T-cell (primary cell): ENCODE data around the gene COX6B1. TPM values are rescaled to one million over a fixed set of nuclear protein-coding genes. Genes with fewer than 3 reads are reported as not detected.

Source experiments
- ATAC-seq, 4 experiments: fragments of 200-7000 bp in 3 of 4; fragments of 150-1000 bp in 1 of 4; cut with Tn5 transposase; replicated peaks in 1 of 4; 1 replicate in 3 of 4; 2 replicates in 1 of 4; pipeline ENCODE4 v1.10.0; 2021; ENCODE audit warnings: moderate library complexity in 3 of 4, mild to moderate bottlenecking in 2 of 4, moderate number of reproducible peaks in 1 of 4
- CTCF ChIA-PET, 2 donors: fragments of 300-600 bp; sonication (Branson Sonifier 250); formaldehyde crosslinking; loops; one replicate each; lab custom pipeline; 2022; ENCODE audit warnings: antibody characterized with exemption in 2 of 2; lab: Charles Lee
- POLR2A ChIA-PET, 2 donors: fragments of 300-600 bp; sonication (Branson Sonifier 250); formaldehyde crosslinking; loops; one replicate each; lab custom pipeline; 2022; ENCODE audit warnings: antibody characterized with exemption in 2 of 2; lab: Charles Lee
- DNase-seq, 35 experiments: peaks; one replicate each; pipeline versions ENCODE4 v3.0.0 to v3.0.0-alpha.2; 2013 to 2023
- H3K27ac ChIP-seq: one replicate; pipeline ENCODE4 v1.5.1; 2013; ENCODE audit warnings: low read length
- H3K27me3 ChIP-seq, 2 experiments: replicated peaks in 1 of 2; 1 replicate in 1 of 2; 2 replicates in 1 of 2; pipeline versions ENCODE4 v1.6.1 to v1.7.0; 2013; ENCODE audit warnings: low read length in 1 of 2, mixed read lengths in 1 of 2; ENCODE audit not compliant: control insufficient read depth in 2 of 2, insufficient read depth in 2 of 2; ENCODE audit errors: extremely low read depth in 1 of 2
- H3K36me3 ChIP-seq, 2 donors: 1 replicate in 1 of 2; 2 replicates in 1 of 2; pipeline versions ENCODE4 v1.6.1 to v1.7.0; 2013; ENCODE audit warnings: low read length in 1 of 2; ENCODE audit not compliant: control insufficient read depth in 2 of 2, insufficient read depth in 1 of 2; ENCODE audit errors: extremely low read depth in 1 of 2
- H3K4me1 ChIP-seq, 2 experiments: 1 replicate in 1 of 2; 2 replicates in 1 of 2; pipeline versions ENCODE4 v1.6.1 to v1.7.0; 2013; ENCODE audit warnings: low read length in 2 of 2, mixed read lengths in 1 of 2; ENCODE audit not compliant: insufficient read depth in 2 of 2, control insufficient read depth in 1 of 2; ENCODE audit errors: extremely low read depth in 1 of 2
- H3K4me3 ChIP-seq, 2 donors: 1 replicate in 1 of 2; 2 replicates in 1 of 2; pipeline versions ENCODE4 v1.5.1 to v1.7.0; 2013; ENCODE audit warnings: mild to moderate bottlenecking in 2 of 2, low read length in 1 of 2, moderate library complexity in 1 of 2; ENCODE audit not compliant: control insufficient read depth in 1 of 2; ENCODE audit errors: extremely low read depth in 1 of 2
- H3K9me3 ChIP-seq: 2 replicates; pipeline ENCODE4 v1.7.0; 2013
- H3K27ac Mint-ChIP-seq, 2 donors: one replicate each; pipeline ENCODE4 v1.8.0; 2020 to 2021; ENCODE audit warnings: mild to moderate bottlenecking in 2 of 2, mixed read lengths in 2 of 2
- H3K27me3 Mint-ChIP-seq, 2 donors: one replicate each; pipeline ENCODE4 v1.8.0; 2021 to 2022; ENCODE audit warnings: mixed read lengths in 2 of 2
- H3K36me3 Mint-ChIP-seq: one replicate; pipeline ENCODE4 v1.8.0; 2021; ENCODE audit warnings: mixed read lengths
- H3K4me1 Mint-ChIP-seq, 3 donors: one replicate each; pipeline ENCODE4 v1.8.0; 2020 to 2022; ENCODE audit warnings: mixed read lengths in 3 of 3, mild to moderate bottlenecking in 1 of 3
- H3K4me3 Mint-ChIP-seq, 3 donors: one replicate each; pipeline ENCODE4 v1.8.0; 2020 to 2022; ENCODE audit warnings: mild to moderate bottlenecking in 3 of 3, mixed read lengths in 3 of 3, moderate library complexity in 3 of 3
- H3K9me3 Mint-ChIP-seq, 3 donors: one replicate each; pipeline ENCODE4 v1.8.0; 2020 to 2022; ENCODE audit warnings: mixed read lengths in 3 of 3
- WGBS: methylation state at CpG from one replicate; pipeline ENCODE4 v1.1.5; 2013; ENCODE audit warnings: missing lambda C conversion rate; ENCODE audit not compliant: insufficient coverage; 5-methylcytosine and 5-hydroxymethylcytosine counted together
- total RNA-seq, 35 experiments: library from RNA in 6 of 35; stranded (reverse) in 6 of 35; fragments of 120-200 nt in 1 of 35; gene quantifications; one replicate each; pipeline versions ENCODE4 v1.2.1 to v1.2.4 and lab custom pipeline; 2013 to 2026

The COX6B1 gene
- total RNA-seq, 5 donors from 2014 or later (not counting 1 experiment from before 2014, with no cell fraction given): 199 to 248 (median 225) TPM

DNA sequence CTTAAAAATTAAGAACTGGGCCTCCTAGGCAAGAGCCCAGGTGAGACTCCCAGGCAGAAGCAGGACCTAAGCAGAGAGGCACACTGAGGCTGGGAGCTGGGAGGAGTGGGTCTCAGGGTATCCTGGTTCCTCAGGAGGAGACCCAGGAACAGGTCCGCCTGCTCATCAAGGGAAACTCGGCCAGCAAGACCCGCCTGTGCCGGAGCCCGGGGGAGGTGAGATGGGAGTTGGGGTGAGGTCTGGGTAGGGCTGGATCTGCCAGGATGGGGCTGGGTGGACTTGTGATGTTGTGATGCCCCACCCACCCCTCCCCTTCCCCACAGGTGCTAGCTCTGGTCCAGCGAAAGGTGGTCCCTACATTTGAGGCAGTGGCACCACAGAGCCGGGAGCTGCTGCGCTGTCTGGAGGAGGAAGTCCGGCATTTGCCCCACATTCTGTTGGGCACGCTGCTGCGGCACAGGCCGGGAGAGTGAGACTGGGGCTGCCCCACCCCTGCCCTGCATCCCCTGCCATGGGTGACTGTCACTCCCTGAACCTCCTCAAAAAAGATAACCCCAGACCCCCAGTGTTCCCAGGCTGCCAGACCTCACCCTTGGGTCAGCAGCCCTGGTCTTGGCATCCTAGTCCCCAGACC is 28.7 kb upstream of the COX6B1 start:
- peaks cover 19% of the 10 kb centered on the region for H3K36me3 Mint-ChIP-seq
- Histone ChIP-seq H3K27me3 (no peaks in the 10 kb centered on the region), H3K9me3 (no peaks in the 10 kb centered on the region), H3K4me1 (no peaks in the 10 kb centered on the region), H3K27ac (no peak overlapping the region), H3K4me3 (no peak overlapping the region), H3K36me3 (peaks cover 9 to 12% of the 10 kb centered on the region in 2 donors)
- CTCF ChIA-PET: no interaction called here
- H3K27ac Mint-ChIP-seq: no peak overlapping the region
- no peak for DNase-seq
- H3K4me1 Mint-ChIP-seq: no peaks in the 10 kb centered on the region
- no peaks in the 10 kb centered on the region for H3K9me3 Mint-ChIP-seq
- H3K27me3 Mint-ChIP-seq: no peaks in the 10 kb centered on the region
- POLR2A ChIA-PET: no interaction called here
- ATAC-seq: no peak
- H3K4me3 Mint-ChIP-seq: no peak overlapping the region
- 98% methylated on average over 7 of the region's 12 CpGs for WGBS

DNA sequence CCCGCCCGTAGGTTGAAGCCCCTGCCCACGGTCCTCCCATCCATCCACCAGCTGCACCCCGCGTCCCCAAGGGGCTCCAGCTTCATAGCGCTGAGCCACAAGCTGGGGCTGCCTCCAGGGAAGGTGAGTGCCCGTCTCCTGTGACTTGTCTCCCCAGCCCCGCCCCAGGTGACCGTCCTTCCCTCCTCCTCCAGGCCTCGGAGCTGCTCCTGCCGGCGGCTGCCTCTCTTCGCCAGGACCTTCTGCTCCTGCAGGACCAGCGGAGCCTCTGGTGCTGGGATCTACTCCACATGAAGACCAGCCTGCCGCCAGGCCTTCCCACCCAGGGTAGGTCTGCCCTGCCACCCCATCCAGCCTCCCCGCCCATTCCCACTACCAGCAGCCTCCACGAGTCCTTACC is 28.1 kb upstream of the COX6B1 start:
- no peak for ATAC-seq
- Mint-ChIP-seq H3K4me3 (no peak overlapping the region), H3K9me3 (no peaks in the 10 kb centered on the region), H3K4me1 (no peaks in the 10 kb centered on the region), H3K27ac (no peak overlapping the region), H3K36me3 (peaks cover 19% of the 10 kb centered on the region), H3K27me3 (no peaks in the 10 kb centered on the region)
- H3K4me3 ChIP-seq: no peak overlapping the region
- no peaks in the 10 kb centered on the region for H3K4me1 ChIP-seq
- no peaks in the 10 kb centered on the region for H3K9me3 ChIP-seq
- H3K27ac ChIP-seq: no peak overlapping the region
- WGBS: 99% methylated on average over 14 of the region's 17 CpGs
- peaks cover 9 to 12% of the 10 kb centered on the region in 2 donors for H3K36me3 ChIP-seq
- DNase-seq: no peak
- H3K27me3 ChIP-seq: no peaks in the 10 kb centered on the region
- CTCF ChIA-PET: no interaction called here
- POLR2A ChIA-PET: no interaction called here

- H3K36me3 ChIP-seq: peaks cover 9 to 12% of the 10 kb centered on the region in 2 donors
- no peak for ATAC-seq
- ChIA-PET CTCF (no interaction called here), POLR2A (no interaction called here)
- Mint-ChIP-seq H3K27ac (no peak overlapping the region), H3K27me3 (no peaks in the 10 kb centered on the region), H3K9me3 (no peaks in the 10 kb centered on the region), H3K36me3 (peaks cover 13% of the 10 kb centered on the region), H3K4me3 (no peak overlapping the region), H3K4me1 (peaks cover 0 to 2% (median 0%) of the 10 kb centered on the region in 3 donors)
- H3K4me3 ChIP-seq: no peak overlapping the region
- H3K27ac ChIP-seq: no peak overlapping the region
- DNase-seq: no peak
- H3K4me1 ChIP-seq: no peaks in the 10 kb centered on the region
- 98% methylated on average over 8 of the region's 9 CpGs for WGBS
- no peaks in the 10 kb centered on the region for H3K27me3 ChIP-seq
- H3K9me3 ChIP-seq: no peaks in the 10 kb centered on the region
Observed at GRCh38 chr19:35621708-35622107, 26.4 kb upstream of the COX6B1 start.

- POLR2A ChIA-PET: interaction anchor here in 1 of 2 donors (0.7 kb wide), 1 partner anchor 516 kb away, joined by 7 read pairs; no protein-coding TSS in a partner anchor
- no peak for DNase-seq
- no peaks in the 10 kb centered on the region for H3K27me3 Mint-ChIP-seq
- ATAC-seq: no peak
- H3K4me1 ChIP-seq: peaks cover 0 to 2% of the 10 kb centered on the region in 2 experiments
- CTCF ChIA-PET: no interaction called here
- no peaks in the 10 kb centered on the region for H3K9me3 ChIP-seq
- no peak overlapping the region for H3K4me3 Mint-ChIP-seq
- H3K4me3 ChIP-seq: no peak overlapping the region
- H3K36me3 Mint-ChIP-seq: peaks cover 9% of the 10 kb centered on the region
- H3K4me1 Mint-ChIP-seq: peaks cover 0 to 2% (median 0%) of the 10 kb centered on the region in 3 donors
- H3K36me3 ChIP-seq: peaks cover 3 to 8% of the 10 kb centered on the region in 2 donors
- no peak overlapping the region for H3K27ac Mint-ChIP-seq
- no peaks in the 10 kb centered on the region for H3K9me3 Mint-ChIP-seq
- WGBS: 95% methylated on average over 13 of the region's 13 CpGs
- no peaks in the 10 kb centered on the region for H3K27me3 ChIP-seq
- H3K27ac ChIP-seq: no peak overlapping the region
Observed at GRCh38 chr19:35622750-35623149, 25.4 kb upstream of the COX6B1 start.

- H3K9me3 Mint-ChIP-seq: no peaks in the 10 kb centered on the region
- Histone ChIP-seq H3K36me3 (peaks cover 3 to 7% of the 10 kb centered on the region in 2 donors), H3K27ac (no peak overlapping the region), H3K27me3 (no peaks in the 10 kb centered on the region), H3K4me1 (peaks cover 0 to 9% of the 10 kb centered on the region in 2 experiments), H3K9me3 (no peaks in the 10 kb centered on the region), H3K4me3 (no peak overlapping the region)
- CTCF ChIA-PET: no interaction called here
- POLR2A ChIA-PET: interaction anchor here in 1 of 2 donors (0.6 kb wide), 1 partner anchor 13 kb away, joined by 6 read pairs; no protein-coding TSS in a partner anchor
- peak overlapping the region in 1 of 2 donors; percentile 18 for H3K27ac Mint-ChIP-seq
- ATAC-seq: no peak
- H3K4me3 Mint-ChIP-seq: no peak overlapping the region
- H3K4me1 Mint-ChIP-seq: peaks cover 5 to 7% (median 6%) of the 10 kb centered on the region in 3 donors
- WGBS: 92% methylated on average over 2 of the region's 6 CpGs
- DNase-seq: no peak
- no peaks in the 10 kb centered on the region for H3K27me3 Mint-ChIP-seq
- peaks cover 9% of the 10 kb centered on the region for H3K36me3 Mint-ChIP-seq
Observed at GRCh38 chr19:35623327-35624010, 24.7 kb upstream of the COX6B1 start.

DNA sequence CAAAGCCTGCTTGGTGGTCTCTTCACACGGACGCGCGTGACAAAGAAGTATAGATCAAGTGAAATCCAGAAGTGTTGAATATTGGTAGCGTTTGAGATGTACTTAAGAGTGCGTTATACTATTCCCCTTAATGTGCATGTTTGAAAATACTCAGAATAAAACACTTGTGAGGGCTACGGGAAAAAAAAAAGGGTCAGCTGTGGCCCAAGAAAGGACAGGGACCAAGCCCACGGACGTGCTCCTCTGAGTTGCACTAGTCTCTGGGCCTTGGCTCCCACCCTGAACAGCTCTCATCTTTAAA is 19.9 kb upstream of the COX6B1 start:
- Histone ChIP-seq H3K36me3 (peaks cover 10 to 27% of the 10 kb centered on the region in 2 donors), H3K4me1 (peaks cover 4 to 18% of the 10 kb centered on the region in 2 experiments), H3K27ac (peak overlapping the region; percentile 73), H3K27me3 (no peaks in the 10 kb centered on the region), H3K9me3 (no peaks in the 10 kb centered on the region), H3K4me3 (peak overlapping the region; percentile 82 to 97)
- ATAC-seq (no peak), DNase-seq (no peak)
- ChIA-PET CTCF (no interaction called here), POLR2A (no interaction called here)
- WGBS: 29% methylated on average over 7 of the region's 9 CpGs
- peaks cover 0 to 3% of the 10 kb centered on the region in 2 donors for H3K27me3 Mint-ChIP-seq
- peaks cover 24% of the 10 kb centered on the region for H3K36me3 Mint-ChIP-seq
- H3K4me1 Mint-ChIP-seq: peaks cover 25 to 29% (median 25%) of the 10 kb centered on the region in 3 donors
- peak overlapping the region; percentile 93 to 100 (median 100) for H3K4me3 Mint-ChIP-seq
- peak overlapping the region; percentile 97 to 98 for H3K27ac Mint-ChIP-seq
- H3K9me3 Mint-ChIP-seq: no peaks in the 10 kb centered on the region
